ENCODE measurements around the gene SLC2A11.
A peak's percentile ranks its signal among the peaks of the same experiment; 100 is the strongest.
"Not testable (repeated sequence)": the region's sequence is repeated elsewhere in the genome, so short reads cannot be mapped to it uniquely, and the experiment has no call there.

Gene SLC2A11

DNA sequence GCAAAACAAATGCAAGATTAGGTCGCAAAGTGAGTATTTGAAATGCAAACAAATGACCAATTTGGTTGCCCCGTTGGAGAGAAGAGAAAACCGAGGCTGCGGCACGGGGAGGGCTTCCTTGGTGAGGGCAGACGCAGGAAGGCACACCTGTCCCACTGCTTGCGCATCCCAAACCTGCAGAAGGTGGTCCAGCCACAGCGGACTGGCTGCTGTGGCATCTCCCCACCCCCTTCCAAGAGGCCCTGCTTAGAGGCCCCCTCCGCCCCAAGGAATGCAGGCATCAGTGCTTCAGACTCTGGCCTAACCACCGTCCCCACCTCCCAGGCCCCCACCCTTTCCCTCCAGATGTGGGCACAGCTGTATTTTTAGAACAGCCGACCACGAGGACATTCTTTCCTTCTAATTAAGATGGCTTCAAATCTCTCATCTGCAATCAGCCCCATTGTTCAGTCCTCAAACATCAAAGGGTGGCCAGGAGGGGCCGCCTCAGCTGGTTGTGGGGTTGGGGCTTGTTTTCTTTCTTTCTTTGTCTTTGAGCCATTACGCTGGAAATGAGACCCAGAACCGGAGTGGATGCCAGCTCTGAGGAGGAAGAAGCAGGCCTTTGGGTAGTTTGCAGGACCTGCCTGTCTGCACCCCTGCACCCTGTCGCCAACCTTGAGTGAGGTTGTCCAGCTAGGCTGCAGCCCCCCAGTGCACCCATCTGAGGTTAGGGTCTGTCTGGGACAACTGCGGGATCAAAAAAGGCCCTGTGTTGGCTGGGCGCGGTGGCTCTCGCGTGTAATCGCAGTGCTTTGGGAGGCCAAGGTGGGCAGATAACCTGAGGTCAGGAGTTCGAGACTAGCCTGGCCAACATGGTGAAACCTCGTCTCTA, 9.4 kb upstream of the SLC2A11 start:
- no peak for DNase-seq

DNA sequence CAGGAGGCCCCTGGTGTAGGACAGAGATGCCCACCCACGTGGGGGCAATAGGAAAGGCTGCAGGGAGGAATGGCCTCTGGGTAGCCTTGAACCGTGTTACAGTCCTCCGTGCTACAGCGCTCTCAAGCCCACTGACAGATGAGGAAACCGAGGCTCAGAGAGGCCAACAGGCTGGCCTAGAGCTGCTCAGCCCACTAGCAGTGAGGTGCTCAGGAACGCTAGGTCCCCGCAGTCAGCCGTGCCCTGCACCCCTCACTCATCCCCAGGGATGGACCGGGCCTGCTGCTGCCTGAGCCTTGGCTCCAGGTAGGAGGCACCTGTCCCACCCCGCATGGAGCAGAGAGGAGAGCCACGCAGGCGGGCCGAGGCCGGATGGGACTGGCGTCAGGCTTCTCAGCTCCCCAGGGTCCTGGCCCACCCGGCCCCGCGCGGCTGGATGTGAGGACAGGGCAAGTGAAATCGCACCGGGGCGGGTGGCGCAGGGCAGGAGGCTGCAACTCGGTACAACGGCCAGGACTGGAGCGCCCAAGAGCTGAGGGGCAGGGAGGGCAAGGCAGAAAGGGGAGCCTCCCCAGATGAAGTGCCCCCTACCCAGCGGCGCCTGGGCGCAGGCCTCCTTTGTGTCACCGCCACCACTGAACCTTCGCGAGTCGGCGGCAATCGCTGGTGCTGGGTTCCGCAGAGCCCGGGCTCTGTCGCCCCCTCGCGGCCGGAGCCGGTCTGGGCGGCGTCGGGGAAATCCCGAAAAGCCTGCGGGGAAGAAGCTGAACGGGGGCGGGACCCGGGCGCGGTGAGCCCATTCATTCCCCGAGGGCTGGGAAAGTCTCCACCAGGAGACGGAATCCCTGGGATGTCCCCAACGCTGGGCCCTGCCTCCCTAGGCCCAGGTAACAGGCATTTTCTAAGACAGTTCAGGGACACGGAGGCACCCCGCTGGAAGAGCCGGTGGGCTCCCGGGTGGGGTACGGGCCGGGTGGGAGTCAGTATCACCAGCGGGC, 8.4 kb upstream of the SLC2A11 start:
- peak; percentile 52 for DNase-seq

DNA sequence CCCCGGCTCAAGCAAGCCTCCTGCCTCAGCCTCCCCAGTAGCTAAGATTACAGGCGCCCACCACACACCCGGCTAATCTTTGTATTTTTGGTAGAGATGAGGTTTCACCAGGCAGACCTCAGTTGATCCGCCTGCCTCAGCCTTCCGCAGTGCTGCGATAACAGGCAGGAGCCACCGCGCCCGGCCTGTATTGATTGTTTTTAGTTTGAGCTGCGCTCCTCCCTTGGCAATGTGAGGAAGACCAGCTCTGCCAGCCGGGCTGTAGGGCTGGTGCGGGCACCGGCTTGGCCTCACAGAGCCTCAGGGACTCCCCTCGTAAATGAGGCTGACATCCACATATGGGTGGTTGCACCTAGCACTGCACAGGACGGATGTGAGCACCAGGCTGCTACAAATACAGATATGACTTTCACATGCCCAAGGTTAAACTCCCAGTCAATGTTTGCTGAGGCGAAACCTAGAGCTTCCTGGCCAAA, 7.5 kb upstream of the SLC2A11 start:
- DNase-seq: no peak

DNA sequence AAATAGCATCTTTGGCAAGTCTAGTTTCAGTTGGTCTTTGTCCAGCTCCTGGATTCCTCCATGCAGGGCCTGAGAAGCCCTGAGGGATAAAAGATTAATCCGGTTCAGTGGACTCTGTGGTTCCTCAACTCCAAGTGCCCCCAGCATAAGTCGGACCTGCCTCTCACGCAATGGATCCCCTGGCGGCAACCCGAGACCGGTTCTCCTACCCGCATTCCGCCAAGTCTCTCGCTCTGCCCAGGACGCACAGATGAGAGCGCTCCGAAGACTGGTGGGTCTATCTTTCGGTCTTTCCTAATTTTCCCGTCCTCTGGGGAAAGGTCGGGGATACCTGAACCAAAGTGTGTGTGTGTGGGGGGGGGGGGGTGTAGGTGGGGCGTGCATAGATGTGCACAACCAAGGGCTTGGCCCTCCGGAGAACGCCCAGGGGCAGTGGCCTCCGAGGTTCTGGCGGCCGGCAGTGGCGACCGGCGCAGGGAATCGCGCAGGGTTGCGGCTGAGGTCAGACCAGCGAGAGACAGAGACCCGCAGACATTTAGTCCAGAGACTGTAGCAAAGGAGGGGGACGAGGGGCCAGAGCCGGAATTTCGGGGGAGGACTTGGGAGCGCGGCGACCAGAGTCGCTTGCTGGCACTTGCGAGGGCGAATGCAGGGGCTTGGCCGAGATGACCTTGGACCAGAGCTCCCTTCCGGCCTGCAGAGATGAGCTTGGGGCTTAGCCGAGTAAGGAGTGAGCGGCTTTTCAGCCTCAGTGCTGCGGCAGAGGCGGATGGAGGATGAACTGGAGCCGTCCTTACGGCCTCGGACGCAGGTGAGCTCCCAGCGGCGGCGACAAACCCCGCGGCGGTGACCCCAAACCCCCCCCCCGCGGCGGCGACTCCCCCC, 712 bp upstream of the SLC2A11 start:
- no peak for DNase-seq

DNA sequence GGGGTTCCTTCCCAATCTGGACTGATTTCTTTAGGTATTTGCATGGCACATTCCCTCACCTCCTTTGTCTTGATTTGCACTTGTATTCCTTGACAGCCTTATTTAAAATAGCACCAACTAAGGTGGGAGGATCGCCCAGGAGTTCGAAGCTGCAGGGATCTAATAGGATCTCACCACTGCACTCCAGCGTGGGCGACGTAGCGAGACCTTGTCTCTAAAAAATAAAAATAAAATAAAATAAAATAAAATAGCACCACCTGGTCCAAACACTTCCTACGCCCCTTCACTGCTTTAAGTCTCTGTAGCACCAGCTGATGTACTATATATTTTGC, 775 bp downstream of the SLC2A11 start:
- no peak for DNase-seq

DNA sequence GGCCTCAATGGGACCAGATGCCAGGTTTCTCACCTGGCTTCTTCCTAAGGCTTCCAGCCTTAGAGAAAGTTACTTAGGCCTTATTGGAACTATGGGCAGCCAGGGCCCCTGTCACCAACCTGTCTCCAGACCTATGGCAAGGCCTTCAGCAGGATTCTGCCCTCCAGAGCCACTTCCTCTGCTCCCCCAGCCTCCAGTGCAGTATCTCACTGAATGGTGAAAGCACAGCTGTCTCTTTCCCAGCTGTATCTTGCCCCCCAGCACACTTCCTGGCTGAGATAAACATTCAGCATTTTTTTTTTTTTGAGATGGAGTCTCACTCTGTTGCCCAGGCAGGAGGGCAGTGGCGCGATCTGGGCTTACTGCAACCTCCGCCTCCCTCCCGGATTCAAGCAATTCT, 1.5 kb downstream of the SLC2A11 start:
- no peak for DNase-seq

DNA sequence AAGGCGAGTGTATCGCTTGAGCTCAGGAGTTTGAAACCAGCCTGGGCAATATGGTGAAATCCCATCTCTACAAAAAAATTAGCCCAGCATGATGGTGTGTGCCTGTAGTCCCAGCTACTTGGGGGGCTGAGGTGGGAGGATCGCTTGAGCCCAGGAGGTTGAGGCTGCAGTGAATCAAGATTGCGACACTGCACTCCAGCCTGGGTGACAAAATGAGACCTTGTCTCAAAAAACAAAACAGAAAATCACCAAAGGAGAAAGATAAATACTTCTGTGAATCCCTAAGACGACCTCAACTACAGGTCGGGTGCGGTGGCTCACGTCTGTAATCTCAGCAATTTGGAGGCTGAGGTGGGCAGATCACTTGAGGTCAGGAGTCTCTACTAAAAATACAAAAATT, 2.5 kb downstream of the SLC2A11 start:
- not testable (repeated sequence) for DNase-seq

DNA sequence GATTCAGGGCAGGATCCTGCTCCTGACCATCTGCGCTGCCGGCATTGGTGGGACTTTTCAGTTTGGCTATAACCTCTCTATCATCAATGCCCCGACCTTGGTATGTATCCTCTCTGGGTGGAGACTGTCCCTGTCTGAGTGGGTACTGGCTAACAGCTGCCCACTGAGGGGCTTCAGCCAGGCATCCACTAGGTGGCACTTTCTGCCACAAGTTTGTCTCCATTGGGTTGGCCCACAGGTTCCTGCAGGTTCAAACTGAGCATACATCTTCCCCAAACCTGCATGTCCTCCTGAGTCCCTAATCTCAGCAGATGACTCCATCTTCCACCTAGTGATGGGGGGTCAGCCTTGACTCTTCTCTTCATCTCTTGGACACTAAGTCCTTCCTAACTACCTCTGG, 4.4 kb downstream of the SLC2A11 start:
- DNase-seq: peak; percentile 17

DNA sequence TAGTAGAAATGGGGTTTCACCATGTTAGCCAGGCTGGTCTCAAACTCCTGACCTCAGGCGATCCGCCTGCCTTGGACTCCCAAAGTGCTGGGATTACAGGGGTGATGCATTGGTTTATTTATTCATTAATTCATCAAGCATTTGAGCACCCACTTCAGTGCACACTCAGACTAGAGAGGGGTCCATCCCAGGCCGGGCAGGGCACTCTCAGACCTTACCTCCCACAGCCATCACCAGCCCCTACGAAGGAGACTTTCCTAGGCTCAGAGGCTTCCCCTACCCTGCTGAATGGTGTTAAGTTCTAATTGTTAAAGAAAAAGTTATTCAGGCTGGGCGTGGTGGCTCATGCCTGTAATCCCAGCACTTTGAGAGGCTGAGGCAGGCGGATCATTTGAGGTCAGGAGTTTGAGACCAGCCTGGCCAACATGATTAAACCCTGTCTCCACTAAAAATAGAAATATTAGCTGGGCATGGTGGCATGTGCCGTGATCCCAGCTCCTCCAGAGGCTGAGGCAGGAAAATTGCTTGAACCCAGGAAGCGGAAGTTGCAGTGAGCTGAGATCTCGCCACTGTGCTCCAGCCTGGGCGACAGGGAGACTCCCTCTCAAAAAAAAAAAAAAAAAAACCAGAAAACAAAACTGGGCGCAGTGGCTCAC, 7.0 kb downstream of the SLC2A11 start:
- not testable (repeated sequence) for DNase-seq

DNA sequence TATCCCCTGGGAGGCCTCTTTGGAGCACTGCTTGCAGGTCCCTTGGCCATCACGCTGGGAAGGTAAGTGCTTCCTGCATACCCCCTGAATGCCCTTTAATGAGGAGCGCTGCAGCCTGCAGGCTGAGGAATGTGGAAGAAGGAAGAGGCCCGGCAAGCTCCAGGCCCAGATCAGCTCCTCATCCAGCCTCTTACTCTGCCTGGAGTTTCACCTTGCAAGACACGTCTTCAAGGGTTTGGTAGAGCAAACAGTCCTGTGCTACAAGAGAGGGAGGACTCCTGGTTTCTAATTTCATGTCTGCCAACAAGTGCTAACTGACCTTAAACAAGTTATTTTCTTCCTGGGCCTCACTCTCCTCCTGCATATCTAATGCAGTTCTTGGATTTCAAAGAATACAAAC, 10.9 kb downstream of the SLC2A11 start:
- no peak for DNase-seq

DNA sequence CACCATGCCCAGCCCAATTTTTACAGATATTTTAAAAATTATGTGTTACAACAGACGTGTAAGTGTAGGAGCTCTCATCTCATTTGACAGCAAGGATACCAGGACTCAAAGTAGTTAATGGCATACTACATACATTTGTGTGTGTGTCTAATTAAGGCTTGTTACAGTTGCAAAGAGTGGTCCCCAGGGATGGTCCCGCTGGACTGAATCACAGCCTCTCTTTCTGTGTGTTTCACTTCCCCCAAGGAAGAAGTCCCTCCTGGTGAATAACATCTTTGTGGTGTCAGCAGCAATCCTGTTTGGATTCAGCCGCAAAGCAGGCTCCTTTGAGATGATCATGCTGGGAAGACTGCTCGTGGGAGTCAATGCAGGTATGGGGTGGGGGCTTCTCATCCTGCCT, 17.2 kb downstream of the SLC2A11 start:
- no peak for DNase-seq

DNA sequence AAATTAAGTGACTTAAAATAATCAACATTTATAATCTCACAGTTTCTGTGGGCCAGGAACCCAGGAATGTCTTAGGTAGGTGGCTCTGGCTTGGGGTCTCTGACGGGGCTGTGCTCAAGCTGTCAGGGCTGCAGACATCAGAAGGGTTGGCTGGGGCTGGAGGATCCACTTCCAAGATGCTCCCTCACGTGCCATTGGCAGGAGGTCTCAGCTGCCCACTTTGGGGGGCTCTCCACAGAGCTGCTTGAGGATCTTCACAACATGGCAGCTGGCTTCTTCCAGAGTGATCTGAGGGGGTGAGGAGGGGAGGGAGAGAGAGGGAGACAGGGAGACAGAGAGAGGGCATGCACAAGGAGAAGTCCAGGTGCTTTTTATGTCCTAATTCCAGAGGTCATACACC, 18.1 kb downstream of the SLC2A11 start:
- no peak for DNase-seq

DNA sequence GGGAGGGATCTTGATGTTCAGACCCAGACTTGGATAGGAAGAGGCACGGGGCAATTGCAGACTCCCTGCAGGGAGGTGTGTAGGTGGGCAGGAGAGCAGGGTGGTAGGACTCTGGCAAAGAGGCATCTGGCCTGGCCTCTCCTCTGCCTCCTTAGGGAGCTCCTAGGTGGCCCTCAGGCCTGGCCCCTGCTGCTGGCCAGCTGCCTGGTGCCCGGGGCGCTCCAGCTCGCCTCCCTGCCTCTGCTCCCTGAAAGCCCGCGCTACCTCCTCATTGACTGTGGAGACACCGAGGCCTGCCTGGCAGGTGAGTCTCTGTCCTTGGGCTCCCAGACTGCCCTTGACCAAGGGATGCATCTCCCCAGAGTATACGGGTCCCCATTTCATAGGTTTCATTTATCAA, 19.9 kb downstream of the SLC2A11 start:
- DNase-seq: no peak

DNA sequence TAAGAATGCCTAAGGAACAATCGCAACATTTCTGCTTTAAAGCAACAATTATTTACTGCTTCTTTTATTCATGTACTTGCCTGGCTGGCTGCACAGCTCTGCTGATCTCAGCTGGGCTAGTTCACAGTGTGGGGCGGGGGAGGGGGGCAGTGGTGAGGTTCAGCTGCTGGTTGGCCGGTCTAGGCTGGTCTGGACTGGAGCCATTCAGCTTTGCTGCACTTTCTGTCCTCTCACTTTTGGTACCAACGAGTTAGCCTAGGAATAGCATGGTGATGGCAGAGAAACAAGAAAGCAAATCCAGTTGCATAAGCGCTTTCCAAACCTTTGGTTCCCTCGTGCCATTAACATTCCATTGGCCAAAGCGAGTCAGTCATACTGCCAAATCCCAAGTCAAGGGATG, 20.5 kb downstream of the SLC2A11 start:
- DNase-seq: no peak

DNA sequence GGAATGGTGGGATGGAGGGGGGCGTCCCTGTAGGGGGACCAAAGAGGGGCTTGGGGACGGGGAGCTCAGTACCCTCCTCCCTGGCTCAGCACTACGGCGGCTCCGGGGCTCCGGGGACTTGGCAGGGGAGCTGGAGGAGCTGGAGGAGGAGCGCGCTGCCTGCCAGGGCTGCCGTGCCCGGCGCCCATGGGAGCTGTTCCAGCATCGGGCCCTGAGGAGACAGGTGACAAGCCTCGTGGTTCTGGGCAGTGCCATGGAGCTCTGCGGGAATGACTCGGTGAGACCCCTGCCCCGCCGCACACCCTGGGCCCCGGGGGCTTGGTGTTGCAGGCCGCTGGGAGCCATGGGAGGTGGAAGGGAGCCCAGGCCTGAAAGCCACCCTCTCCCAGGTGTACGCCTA, 24.7 kb downstream of the SLC2A11 start:
- no peak for DNase-seq

DNA sequence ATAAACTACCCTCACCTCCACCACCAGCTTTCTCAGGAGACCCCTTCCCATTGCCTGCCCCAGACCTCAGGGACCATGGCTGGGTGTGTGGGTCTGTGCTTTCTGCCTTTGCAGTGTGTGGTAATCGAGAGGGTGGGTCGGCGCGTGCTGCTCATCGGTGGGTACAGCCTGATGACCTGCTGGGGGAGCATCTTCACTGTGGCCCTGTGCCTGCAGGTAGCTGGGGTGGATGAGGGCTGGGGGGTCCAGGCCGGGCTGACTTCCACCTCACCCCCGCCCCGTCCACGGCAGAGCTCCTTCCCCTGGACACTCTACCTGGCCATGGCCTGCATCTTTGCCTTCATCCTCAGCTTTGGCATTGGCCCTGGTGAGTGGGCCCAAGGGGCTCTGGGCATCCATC, 26.0 kb downstream of the SLC2A11 start:
- DNase-seq: no peak

DNA sequence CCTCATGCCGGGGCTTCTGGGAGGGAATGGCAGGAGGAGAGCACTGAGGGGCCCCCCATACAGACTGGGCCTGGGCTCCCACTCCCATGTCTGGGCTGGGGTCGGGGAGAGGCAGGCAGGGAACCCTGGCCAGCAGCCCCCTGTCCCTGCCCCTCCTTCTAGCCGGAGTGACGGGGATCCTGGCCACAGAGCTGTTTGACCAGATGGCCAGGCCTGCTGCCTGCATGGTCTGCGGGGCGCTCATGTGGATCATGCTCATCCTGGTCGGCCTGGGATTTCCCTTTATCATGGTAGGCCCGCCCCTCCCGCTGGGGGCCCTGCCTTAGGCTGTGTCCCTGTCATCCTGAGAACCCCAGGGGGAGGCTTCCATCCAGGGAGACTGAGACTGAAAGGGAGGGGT, 26.5 kb downstream of the SLC2A11 start:
- no peak for DNase-seq

DNA sequence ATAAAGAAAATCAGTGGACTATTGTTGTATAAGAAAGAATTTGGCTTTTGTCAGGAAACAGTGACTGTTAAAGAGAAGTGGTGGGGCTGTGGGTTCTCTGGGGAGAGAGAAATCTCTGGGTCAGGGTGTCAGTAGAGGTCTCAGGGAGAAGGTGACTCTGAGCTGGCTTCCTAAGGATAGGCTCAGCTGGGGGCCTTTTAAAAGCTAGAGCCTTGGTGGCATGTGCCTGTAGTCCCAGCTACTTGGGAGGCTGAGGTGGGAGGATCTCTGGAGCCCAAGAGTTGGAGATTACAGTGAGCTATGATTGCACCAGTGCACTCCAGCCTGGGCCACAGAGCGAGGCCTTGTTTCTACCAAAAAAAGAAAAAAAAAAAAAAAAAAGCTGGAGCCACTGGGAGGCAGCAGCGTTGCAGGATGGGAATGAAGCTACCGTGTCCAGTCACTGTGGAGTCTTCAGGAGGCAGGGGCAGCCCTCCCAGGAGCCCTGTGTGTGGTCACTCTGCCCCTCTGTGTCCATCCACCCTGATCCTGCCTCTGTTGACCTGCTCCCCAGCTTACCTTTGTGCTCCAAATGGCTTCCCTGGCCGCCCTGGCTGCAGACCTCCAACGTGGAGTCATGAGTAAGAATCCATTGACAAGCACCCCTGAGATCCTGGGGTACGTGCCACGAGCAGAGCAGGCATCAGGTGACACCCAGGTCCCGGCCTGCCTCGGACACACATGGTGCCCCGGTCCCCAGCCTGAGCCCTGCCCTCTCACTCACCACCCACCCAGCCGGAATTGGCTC, 31.1 kb downstream of the SLC2A11 start:
- no peak for DNase-seq

DNA sequence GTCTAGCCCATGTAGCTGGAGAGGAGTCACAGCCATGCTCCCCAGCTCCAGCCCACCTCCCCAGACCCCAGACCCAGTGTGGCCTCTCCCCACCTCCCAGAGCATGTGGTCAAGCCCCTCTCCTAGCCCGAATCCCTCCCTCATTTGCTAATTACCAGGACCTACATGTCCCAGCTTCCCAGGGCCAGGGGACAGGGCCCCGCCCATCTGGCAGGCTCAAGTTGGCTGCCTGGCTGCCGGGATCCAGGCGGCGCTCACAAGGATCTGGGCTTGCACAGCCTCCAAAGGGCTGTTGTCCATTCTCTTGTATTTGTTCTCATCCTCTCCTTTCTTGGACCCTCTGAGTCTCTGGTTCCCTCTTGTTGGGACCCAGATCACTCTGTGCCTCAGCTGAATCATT, 31.9 kb downstream of the SLC2A11 start:
- no peak for DNase-seq

DNA sequence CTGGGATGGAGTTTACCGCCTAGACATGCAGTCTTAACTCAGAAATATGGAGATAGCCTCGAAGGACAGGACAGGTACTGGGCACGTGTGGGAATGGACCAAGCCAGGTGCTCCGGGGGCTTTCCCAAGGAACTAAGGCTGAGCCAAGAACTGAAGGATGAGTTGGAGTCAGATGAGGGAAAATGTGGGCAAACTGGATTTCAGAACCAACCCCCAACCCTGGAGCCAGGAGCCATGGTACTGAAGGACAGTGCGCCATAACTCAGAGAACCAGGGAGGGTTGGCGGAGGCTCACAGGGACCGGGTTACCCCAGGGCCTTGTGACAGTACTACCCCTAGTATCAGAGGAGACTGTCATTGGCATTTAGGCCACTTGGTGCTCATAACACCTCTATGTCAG, 34.1 kb downstream of the SLC2A11 start:
- DNase-seq: no peak

DNA sequence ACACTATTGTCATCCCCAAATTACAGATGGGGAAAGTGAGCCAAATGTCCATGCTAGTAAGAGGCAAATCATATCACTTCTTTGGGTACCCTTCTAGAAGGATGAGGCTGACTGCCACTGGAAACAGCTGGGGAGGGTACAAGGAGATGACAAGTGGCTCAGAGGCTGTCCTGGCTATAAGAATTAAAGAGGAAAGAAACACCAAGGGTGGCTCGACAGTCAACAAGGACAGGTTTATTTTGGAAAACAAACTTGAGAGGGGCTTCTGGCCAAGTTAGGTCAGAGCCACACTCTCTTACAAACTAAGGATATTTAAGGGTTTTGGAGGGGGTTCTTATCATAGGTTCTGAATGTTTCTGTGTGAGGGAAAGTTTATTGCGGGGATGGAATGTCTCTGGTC, 34.5 kb downstream of the SLC2A11 start:
- DNase-seq: no peak
